Vagina (tissue), 2 donors: ENCODE data around the gene SMAD1. TPM values are rescaled to one million over a fixed set of nuclear protein-coding genes. Genes with fewer than 3 reads are reported as not detected.

ENCODE experiments used
- DNase-seq, 2 donors: peaks; one replicate each; pipeline ENCODE4 v3.0.0-alpha.2; 2017; ENCODE audit errors: extremely low spot score in 2 of 2
- H3K27ac ChIP-seq: fragments of 200-600 bp; sonication (generic); one replicate; pipeline ENCODE4 v1.5.1; 2019
- H3K27me3 ChIP-seq: fragments of 200-600 bp; sonication (generic); one replicate; pipeline ENCODE4 v1.5.1; 2019
- H3K36me3 ChIP-seq, 2 donors: fragments of 200-600 bp; sonication (generic); one replicate each; pipeline ENCODE4 v1.5.1; 2017 to 2019
- H3K4me1 ChIP-seq: fragments of 200-600 bp; sonication (generic); one replicate; pipeline ENCODE4 v1.5.1; 2019
- H3K4me3 ChIP-seq, 2 donors: fragments of 200-600 bp; sonication (generic); 1 replicate in 1 of 2; 2 replicates in 1 of 2; pipeline ENCODE4 v1.5.1; 2016 to 2019
- H3K9me3 ChIP-seq: fragments of 200-600 bp; sonication (generic); one replicate; pipeline ENCODE4 v1.5.1; 2019
- CTCF ChIP-seq, 3 experiments: fragments of 450-650 bp in 2 of 3; fragments of 200-600 bp in 1 of 3; sonication (generic) in 1 of 3; IDR thresholded peaks; one replicate each; pipeline ENCODE4 v1.5.1; 2017 to 2019; ENCODE audit warnings: antibody characterized with exemption in 3 of 3, mild to moderate bottlenecking in 2 of 3, moderate library complexity in 2 of 3
- POLR2A ChIP-seq, 2 donors: fragments of 450-650 bp; IDR thresholded peaks; one replicate each; pipeline ENCODE4 v1.6.1; 2017; ENCODE audit warnings: antibody characterized with exemption in 2 of 2, mild to moderate bottlenecking in 2 of 2, moderate library complexity in 2 of 2
- POLR2AphosphoS5 ChIP-seq, 2 donors: sonication (generic); formaldehyde crosslinking; IDR thresholded peaks; one replicate each; pipeline ENCODE4 v1.9.0; 2017; ENCODE audit warnings: antibody characterized with exemption in 2 of 2, mild to moderate bottlenecking in 2 of 2, low read depth in 1 of 2; ENCODE audit not compliant: insufficient read depth in 1 of 2
- intact Hi-C: fragments of 100-400 bp; cut with DNase I; formaldehyde crosslinking; loops from one replicate; pipeline ENCODE4 v1.15.1; 2023
- total RNA-seq: library from RNA; depleted of rRNA; stranded (reverse); fragments of >200 nt; gene quantifications from one replicate; pipeline ENCODE4 v1.2.3, GENCODE V29; 2016

The SMAD1 gene
- total RNA-seq, 1 donor from 2014 or later, result 31.7 TPM

GRCh38 chr4:145546175-145546915 lies 64.7 kb downstream of the SMAD1 start:
- Histone ChIP-seq H3K27ac (no peak overlapping the region), H3K9me3 (no peaks in the 10 kb centered on the region), H3K4me3 (no peak overlapping the region), H3K36me3 (no peaks in the 10 kb centered on the region), H3K27me3 (no peaks in the 10 kb centered on the region), H3K4me1 (peaks cover 34% of the 10 kb centered on the region)
- DNase-seq, result no peak
- intact Hi-C loops, result no loop called here
- TF ChIP-seq POLR2A (IDR thresholded peaks at IDR 0.05) (no peak), POLR2AphosphoS5 (IDR thresholded peaks at IDR 0.05; ENCODE audit: insufficient read depth in 1 of 2, low read depth in 1 of 2) (no peak), CTCF (IDR thresholded peaks at IDR 0.05) (no peak)

- intact Hi-C loops, result no loop called here
- no peak for DNase-seq
These were observed 70.0 kb downstream of the SMAD1 start for GRCh38 chr4:145551660-145552059.

GRCh38 chr4:145552181-145552822 lies 70.6 kb downstream of the SMAD1 start:
- no peaks in the 10 kb centered on the region for H3K27me3 ChIP-seq
- no peak for DNase-seq
- H3K4me3 ChIP-seq, result no peak overlapping the region
- TF ChIP-seq CTCF (IDR thresholded peaks at IDR 0.05) (no peak), POLR2AphosphoS5 (IDR thresholded peaks at IDR 0.05; ENCODE audit: insufficient read depth in 1 of 2, low read depth in 1 of 2) (no peak), POLR2A (IDR thresholded peaks at IDR 0.05) (no peak)
- H3K36me3 ChIP-seq, result no peaks in the 10 kb centered on the region
- H3K9me3 ChIP-seq, result no peaks in the 10 kb centered on the region
- H3K27ac ChIP-seq, result no peak overlapping the region
- intact Hi-C loops, result no loop called here
- no peaks in the 10 kb centered on the region for H3K4me1 ChIP-seq

More at GRCh38 chr4:145551660-145552059, 70.0 kb downstream of the SMAD1 start:
- Histone ChIP-seq H3K4me1 (peaks cover 3% of the 10 kb centered on the region), H3K4me3 (no peak overlapping the region), H3K9me3 (no peaks in the 10 kb centered on the region), H3K27ac (no peak overlapping the region), H3K36me3 (no peaks in the 10 kb centered on the region), H3K27me3 (no peaks in the 10 kb centered on the region)
- TF ChIP-seq CTCF (IDR thresholded peaks at IDR 0.05) (no peak), POLR2A (IDR thresholded peaks at IDR 0.05) (no peak), POLR2AphosphoS5 (IDR thresholded peaks at IDR 0.05; ENCODE audit: insufficient read depth in 1 of 2, low read depth in 1 of 2) (no peak)

- intact Hi-C loops, result no loop called here
- H3K4me3 ChIP-seq, result no peak overlapping the region
- H3K27ac ChIP-seq, result no peak overlapping the region
- H3K36me3 ChIP-seq, result no peaks in the 10 kb centered on the region
- no peaks in the 10 kb centered on the region for H3K27me3 ChIP-seq
- DNase-seq, result no peak
- H3K9me3 ChIP-seq, result no peaks in the 10 kb centered on the region
- no peak for TF ChIP-seq CTCF (IDR thresholded peaks at IDR 0.05)
- no peak for TF ChIP-seq POLR2A (IDR thresholded peaks at IDR 0.05)
- no peak for TF ChIP-seq POLR2AphosphoS5 (IDR thresholded peaks at IDR 0.05; ENCODE audit: insufficient read depth in 1 of 2, low read depth in 1 of 2)
- no peaks in the 10 kb centered on the region for H3K4me1 ChIP-seq
These were observed 71.7 kb downstream of the SMAD1 start for GRCh38 chr4:145553375-145553774.

- Histone ChIP-seq H3K27me3 (no peaks in the 10 kb centered on the region), H3K9me3 (no peaks in the 10 kb centered on the region), H3K36me3 (peaks cover 0 to 3% of the 10 kb centered on the region in 2 donors), H3K4me1 (no peaks in the 10 kb centered on the region), H3K4me3 (no peak overlapping the region), H3K27ac (no peak overlapping the region)
- TF ChIP-seq POLR2A (IDR thresholded peaks at IDR 0.05) (no peak), POLR2AphosphoS5 (IDR thresholded peaks at IDR 0.05; ENCODE audit: insufficient read depth in 1 of 2, low read depth in 1 of 2) (no peak), CTCF (IDR thresholded peaks at IDR 0.05) (no peak)
- intact Hi-C loops, result no loop called here
- DNase-seq, result no peak
These were observed 73.0 kb downstream of the SMAD1 start for GRCh38 chr4:145554691-145555090.
